ENCODE measurements around the gene TMEM169.

The TMEM169 gene, protein sequence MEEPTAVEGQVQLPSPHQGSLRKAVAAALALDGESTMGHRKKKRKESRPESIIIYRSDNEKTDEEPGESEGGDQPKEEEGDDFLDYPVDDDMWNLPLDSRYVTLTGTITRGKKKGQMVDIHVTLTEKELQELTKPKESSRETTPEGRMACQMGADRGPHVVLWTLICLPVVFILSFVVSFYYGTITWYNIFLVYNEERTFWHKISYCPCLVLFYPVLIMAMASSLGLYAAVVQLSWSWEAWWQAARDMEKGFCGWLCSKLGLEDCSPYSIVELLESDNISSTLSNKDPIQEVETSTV

DNA sequence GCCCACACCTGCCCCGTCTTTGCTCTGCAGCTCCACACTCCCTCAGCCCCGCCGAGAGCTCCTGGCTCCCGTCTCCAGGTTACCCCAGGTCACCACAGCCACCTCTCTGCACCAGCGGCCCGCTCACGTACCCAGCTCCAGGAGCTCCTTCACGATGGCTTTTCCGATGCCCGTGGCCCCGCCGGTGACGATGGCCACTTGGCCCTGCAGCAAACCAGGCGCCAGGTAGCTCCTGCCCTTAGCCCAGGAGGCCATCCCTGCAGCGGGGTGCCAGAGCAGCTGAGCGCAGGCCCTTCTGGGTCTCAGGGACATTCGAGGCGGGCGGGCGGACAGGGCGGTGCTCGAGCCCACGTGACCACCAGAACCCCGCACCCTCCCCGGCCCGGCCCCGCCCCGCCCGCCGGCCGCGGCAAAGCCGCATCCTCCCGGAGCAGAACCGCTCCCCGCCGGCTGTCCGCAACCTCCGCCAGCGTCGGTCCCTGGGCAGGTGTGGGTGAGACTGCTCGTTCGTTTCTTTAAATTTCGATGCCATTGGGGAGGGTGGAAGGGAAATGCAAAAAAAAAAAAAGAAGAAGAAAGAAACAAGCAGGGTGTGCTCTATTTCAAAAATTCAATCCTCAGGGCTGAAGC is at the start of gene TMEM169, which contains the start of gene PECR:
Gene TMEM169 (plus strand): TSS at position 433 of the 630 bp plus-strand sequence. CDS start 14,045 bp downstream, outside the sequence.
Gene PECR (minus strand): TSS at position 323 of the 630 bp plus-strand sequence. CDS start 68 bp downstream, at position 255.
- DNase-seq: peak; percentile 77

DNA sequence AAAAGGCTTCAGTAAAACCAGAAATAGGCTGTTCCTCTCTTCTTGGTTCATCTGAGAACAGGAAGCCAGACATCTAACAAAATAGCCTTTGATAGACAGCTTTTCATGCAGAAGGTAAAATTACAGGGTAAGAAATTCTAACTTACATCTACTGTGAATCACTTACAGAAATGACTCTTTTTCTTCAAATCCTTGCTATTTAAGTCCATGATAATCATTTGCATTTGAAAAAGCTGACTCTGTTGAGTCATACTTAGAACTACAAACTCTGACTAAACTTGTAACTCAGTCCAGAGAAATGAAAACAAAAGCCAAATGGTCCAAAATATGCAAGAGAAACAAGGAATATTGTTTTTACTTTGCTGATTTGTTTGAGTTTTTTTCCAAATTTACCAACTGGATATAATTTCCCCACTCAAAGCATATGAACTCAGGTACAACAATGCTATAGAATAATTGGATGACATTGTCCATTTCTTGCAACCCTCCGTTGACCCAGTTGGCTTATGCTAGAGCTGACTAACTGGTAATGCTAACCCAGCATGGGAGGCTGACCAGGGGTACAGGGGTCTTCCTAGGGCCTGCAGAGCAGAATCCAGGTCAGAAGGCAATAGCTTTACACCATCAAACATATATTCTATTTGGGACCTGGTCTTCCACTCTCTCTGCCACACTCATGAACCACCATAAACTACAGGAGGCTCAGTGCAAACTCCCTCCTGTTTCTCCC is 49.6 kb upstream of the TMEM169 start:
- DNase-seq: no peak

DNA sequence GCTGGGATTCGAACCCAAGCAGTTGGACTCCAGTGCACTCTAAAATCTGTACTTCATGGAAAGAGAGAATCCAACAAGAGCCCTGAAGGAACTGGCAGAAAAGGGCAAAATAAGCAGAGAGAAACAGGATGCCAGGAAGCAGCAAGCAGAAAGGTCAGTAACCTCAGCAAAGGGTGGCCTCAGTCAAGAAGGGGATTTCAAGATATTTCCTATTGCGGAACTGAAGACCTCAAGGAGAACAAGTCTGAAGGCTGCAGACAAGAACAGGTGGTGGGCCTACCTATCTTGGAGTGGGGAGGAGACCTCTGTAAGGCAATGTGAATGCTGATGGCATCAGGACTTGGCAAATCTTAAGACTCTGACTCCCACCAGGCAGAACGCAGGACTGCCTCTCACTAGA is 48.3 kb upstream of the TMEM169 start:
- DNase-seq: no peak

DNA sequence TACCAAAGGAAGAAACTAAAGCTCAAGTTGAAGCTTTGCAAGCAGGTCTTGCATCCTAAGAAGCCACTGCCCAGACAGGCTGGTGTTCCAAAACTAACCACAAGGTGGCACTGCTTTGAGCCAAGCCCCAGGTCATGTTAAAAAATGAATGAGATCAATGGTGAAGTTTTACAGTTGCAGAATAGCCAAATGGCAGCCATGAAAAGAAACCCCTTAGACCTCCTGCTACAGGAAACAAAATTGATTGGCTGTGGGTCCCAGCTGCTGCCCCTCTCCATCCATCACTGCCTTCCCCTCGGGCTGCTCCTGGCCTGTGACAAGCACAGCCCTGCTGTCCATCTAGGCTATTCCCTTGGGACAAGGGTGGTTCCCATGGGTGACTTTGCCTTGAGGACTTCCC is 47.7 kb upstream of the TMEM169 start:
- peak; percentile 21 for DNase-seq

DNA sequence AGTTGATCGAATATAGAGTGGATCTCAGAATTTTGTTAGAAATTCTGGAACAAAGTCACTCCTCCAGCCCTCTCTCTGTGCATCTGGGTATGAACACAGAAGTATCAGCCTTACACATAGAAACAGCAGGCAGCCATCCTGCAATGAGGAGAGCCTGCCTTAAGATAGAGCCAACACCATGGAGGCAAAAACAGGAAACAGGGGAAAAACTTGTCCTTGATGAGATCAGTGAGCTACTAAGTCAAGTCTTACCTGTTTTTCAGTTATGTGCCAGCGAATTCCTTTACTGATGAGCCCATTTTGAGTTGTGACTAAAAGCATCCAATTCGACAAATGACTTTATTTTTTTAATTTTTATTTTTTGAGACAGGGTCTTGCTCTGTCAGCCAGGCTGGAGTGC is 41.8 kb upstream of the TMEM169 start:
- no peak for DNase-seq

DNA sequence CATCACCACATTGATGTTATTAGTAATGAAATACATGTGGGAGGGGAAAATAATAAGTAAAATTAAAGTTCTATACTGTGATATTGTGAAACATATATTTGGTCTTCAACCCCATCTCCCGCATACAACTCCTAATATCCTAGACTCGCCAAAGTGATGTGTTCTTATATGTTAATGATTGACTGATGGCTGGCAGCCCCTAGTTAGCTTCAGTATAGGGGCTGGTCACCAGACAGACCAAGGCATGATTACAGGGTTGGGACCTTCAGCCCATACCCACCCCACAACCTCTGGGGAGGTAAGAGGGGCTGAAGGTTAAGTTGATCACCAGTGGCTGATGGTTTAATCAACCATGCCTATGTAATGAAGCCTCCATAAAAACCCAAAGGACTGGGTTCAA is 40.3 kb upstream of the TMEM169 start:
- DNase-seq: no peak

DNA sequence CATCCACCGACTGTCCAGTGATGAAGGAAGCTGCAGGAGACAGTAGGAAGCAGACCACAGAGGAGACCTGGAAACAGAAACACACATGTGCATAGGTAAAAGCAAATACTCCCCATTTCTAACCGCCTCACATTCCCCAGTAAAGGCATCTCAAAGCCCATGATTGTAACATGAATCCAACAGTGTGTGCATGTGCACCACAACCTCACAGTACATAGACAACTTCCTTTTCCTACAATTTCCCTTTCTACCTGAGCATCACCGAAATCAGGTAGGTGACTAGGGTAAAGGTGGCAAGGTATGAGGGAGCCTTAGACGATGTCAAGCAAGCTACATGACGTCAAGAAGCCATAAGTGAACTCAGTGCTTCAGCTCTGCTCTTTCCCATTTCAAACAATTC is 37.8 kb upstream of the TMEM169 start:
- DNase-seq: no peak

DNA sequence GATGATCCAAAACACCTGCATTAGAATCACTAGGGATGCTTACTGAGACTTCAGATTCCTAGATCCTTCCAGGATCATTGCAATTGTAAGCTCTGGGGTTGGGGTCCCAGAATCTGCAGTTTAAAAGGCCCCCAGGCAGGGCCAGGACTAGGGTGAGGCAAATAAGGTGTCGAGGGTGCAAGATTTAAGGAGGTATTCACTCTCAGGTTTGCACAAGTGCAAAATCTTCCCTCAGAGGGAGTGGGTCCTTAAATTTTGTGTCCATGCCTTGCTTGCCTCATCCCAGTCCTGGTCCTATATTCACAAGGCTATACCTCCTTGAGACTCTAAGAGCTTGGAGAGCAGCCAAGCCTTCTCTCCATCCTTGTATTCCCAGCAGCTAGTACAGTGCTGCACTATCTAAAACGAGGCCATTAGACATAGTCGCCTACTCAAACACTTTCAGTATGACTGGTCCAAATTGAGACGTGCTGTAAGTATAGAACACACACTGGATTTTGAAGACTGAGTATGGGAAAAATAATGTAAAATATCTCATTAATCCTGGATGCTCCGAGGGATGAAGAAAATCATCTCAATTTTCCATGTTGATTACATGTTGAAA is 36.7 kb upstream of the TMEM169 start:
- no peak for DNase-seq

DNA sequence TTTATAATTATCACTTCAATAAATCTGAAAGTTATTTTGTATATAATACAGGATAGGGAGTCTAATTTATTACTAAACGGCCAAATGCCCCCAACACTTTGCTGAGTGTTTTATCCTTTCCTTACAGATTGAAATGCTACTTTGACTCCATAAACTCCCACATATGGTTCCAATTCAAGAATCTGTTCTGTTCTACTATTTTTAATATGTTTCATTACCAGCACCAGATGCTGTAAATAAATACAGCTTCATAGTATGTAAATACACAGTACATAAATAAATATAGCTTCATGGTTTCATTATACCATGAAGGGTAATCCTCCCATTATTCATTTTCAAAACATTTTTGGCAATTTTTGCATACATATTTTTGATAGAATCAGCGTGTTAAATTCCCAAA is 34.3 kb upstream of the TMEM169 start:
- no peak for DNase-seq

DNA sequence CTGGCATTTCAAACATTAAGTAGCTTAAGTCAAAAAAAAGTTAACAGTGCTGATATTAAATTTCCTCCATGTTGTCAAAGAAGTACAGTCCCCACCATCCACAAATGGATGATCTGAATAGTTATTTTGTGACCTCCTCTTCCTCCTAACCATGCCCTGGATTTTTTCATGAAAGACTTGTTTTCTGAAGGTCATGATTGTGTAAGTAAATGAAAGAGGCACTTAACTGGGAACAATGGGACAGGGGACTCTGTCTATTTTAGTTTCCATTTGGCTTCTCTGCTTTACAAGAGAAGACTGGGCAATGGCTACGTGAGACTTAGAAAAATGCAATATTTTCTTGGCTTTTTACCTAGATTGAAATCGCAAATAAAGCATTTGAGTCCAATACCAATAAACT is 32.3 kb upstream of the TMEM169 start:
- DNase-seq: no peak

DNA sequence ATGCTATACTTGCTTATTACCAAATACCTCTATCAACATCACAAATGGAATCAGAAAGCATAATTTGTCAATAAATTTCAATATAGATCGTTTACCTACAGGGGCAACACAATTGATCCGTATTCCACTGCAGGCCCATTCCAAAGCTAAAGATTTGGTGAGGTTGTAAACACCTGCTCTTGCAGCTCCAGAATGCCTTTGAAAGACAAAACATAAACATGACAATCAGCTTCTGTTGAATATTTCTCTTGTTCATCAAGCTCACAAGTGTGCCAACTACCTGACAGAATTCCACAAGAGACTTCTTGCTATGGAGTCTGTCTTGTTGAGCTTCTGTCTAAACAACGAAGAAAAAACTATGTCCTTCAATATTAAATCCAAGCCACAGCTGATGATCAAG is 30.4 kb upstream of the TMEM169 start:
- no peak for DNase-seq

DNA sequence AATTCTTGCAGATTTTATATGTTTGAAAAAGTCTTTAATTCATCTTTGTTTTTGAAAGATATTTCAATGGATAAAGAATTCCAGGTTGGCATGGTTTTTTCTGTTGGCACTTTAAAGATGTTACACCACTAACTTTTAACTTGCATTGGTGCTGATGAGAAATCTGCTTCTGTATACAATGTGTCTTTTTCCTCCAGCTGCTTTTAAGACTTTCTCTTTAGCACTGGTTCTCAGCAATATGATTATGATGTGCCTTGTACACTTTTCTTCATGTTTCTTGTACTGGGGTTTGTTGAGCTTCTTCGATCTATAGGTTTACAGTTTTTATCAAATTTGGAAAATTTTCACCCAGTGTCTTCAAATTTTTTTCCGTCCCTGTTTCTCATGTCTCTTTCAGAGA is 29.3 kb upstream of the TMEM169 start:
- DNase-seq: no peak

DNA sequence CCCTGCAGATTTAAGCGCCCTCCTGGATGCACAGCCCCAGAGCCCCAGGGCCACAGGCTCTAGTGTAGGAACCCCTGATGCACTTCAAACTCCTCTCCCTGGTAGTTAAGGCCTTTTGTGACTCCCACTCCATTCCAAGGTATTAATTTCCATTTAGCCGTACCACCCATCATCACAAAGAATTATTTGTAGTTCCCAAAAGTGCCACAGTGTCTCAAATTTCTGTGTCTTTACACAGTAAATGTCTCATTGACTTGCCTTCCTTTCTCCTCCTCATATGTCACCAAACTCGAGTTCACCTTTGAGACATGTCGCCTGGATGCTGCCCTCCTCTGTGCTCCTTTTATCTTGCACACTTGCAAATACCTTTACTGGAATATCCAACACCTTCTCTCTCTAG is 26.0 kb upstream of the TMEM169 start:
- no peak for DNase-seq

DNA sequence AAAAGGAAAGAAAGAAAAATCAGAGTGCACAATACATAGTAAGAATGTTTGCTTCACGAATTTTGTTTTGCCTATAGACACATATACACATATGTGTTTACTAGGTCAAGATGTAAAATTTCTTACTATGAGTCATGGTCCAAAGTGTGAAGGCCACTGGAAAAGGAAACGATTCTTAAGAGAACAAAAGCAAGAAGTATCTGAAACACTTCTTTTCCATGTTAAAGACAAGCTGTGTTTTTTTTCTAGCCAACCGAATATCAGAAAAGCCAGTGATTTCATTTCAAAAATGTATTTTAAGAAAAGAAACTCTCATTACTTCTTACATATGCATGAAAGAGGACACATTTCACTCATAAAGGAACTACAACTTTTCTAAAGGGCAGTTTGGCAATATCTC is 25.0 kb upstream of the TMEM169 start:
- no peak for DNase-seq

DNA sequence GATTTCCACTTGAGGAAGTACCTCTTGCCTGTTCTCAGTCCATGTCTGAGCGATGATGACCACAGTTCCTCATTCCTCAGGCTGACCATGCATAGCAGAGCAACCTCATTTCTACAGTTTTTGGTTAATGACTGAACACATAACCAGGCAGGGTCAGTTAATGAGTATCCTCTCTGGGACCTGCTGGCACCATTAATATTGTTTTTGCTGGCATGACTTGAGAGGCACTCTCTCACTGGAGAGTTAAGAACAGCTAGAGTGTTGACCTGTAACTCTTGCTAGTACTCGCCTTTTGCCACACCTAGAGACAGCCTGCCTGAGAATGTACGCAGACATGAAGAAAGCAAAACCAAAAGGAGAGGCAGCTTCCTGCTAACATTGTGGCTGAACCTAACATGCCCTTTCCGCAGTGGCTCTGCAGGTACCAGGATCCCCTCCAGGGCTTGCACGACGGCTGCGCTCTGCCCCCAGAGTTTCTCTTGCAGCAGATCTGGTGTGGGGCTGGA is 24.0 kb upstream of the TMEM169 start:
- no peak for DNase-seq

DNA sequence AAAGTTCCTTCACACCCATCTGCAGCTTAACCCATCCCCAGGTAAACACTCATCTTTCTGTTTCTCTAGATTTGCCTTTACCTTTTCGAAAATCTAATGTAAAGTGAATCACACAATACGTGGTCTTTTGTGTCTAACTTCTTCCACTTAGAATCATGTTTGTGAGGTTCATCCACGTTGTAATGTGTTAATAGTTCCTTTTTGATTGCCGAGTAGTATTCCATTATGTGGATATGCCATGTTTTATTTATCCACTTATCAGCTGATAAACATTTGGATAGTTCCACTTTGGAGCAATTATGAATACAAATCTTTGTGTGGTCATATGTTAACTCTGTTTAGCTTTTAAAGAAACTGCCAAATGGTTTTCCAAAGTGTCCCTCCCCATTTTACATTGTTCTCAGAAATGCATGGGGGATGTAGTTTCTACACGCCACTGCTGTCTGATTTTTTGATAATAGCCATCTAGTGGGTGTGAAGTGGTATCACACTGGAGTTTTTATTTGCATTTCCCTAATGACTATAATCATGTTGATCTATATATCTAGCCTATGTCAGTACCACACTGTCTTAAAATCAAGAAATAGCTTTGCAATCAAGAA is 22.4 kb upstream of the TMEM169 start:
- DNase-seq: no peak

DNA sequence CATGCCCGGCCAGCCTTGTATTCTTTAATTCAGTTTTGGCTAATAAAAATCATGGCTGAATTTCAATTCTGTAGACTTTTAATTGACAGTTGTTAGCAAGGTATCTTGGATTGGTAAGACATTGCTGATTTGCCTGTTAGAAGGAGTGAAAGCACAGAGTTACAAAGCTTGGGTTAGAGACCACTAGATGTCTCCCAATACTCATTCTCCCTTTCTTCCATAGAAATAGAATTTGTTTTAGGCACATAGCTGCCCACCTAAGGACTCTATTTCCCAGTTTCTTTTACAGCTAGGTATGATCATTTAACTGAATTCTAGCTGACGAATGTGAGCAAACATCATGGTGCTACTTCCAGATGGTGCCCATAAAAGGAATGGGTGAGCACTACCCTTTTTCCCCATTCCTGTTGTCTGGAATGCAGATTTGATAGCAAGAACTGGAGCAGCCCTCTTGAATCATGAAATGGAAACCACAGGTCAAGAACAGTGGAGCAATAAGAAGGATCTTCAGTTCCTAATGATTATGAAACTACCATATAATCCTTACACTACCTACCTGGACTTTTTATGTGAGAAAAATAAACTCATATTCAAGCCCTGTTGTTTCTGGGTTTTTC is 17.6 kb upstream of the TMEM169 start:
- DNase-seq: no peak

DNA sequence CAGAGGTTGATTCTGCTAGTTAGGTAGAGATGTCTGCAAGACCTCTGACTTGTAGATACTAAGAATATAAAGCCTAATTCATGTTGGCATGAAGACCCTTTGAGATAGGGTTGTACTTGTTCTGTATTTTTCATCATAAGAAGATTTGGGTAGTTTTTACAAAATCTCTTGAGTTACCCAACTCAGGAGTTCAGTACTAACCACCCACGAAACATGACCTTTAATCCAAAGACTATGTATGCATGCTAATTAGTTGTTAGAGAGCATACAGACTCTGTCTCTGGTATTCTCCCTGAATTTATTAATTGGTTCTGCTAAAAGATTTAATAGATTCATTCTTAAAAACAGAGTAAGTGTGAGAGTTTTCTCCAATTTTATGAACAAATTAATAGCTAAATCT is 17.1 kb upstream of the TMEM169 start:
- no peak for DNase-seq

DNA sequence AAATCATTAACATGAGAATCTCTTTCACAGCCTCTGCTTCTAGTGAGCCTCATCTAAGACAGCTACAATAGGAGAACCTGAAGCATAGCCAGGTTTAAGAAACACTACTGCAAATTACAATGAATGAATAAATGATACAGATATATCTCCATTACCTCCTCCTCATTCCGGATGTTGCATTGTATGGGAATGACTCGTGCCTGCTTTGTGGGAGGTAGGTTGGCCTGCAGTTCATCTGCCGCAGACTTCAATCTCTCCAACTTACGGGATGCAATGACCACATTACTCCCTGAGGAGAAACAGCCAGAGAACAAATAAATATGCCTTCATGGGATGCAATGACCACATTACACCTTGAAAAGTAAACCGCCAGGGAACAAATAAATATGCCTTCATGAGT is 15.5 kb upstream of the TMEM169 start:
- DNase-seq: no peak

DNA sequence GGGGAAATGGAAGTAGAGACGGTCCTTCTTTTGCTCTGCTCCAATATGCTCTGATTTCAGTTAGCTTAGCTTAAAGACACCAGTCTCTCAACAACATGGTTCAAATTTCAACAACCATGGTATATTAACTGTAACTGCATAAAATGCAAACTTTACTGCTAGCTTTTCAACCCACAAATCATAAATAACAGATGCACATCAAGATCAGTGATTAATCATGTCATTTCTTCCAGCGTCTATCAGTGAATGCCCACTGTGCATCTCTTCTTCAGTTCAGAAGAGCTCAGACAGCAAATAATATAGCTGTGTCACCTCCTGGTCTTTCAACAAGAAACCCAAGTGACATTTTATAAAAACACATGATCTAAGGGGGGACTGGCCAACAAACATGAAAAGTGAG is 12.7 kb upstream of the TMEM169 start:
- no peak for DNase-seq

DNA sequence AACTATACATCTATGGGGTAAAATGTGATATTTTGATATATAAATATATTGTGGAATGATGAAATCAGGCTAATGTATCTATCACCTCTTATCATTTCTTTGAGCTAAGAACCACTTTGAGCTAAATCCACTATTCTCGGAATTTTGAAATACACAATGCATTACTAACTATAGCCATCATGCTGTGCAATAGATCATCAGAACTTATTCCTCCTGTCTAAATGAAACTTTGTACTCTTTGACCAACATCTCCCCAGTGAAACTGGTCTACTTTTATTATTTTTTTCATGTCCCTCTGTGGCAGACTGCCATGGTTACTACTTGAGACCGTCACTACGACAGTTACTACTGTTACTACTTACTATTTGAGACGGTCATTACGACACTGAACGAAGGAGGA is 11.5 kb upstream of the TMEM169 start:
- DNase-seq: no peak

DNA sequence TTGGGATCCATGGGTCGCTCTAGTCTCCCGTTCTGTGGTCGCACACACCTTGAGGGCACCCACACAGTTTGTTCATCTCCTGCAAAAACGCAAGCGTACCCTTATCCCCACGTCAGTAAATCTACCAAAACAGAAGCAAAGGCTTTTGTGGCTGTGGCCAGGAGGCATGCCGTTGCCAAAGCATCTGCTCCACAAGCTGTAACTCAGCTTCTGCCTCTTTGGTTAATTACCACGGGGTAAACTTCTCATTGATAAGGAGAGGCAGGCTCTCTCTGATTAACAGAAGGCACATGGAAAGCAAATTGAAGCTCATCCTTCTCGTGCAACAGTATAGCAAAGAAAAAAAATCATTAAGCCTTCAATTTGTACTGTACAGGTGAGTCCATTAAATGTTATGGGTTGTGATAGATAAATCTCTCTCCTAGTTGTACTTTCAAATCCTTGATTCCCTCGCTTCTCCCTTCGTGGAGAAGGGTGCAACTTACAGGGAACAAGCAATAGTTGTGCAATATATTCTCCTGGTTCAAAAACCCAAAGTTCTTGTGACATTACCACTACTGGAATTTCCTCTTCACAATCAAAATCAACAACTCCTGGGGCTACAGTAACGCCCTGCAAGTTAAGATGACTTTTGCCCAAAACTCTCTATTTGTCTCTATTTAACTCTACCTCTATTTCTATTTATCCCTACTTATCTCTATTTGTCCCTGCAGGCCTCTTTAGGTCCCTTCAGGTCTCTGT is 10.4 kb upstream of the TMEM169 start:
- DNase-seq: no peak
